A673 (cell line): ENCODE results near the gene CAPN2.

ENCODE experiments used
- EZH2 ChIP-seq: fragments of 200-600 bp; sonication (generic); IDR thresholded peaks from 2 replicates; pipeline ENCODE4 v1.6.1; 2017; ENCODE audit warnings: borderline replicate concordance, low read depth, mild to moderate bottlenecking, mixed read lengths, antibody characterized with exemption, low read length; ENCODE audit not compliant: poor library complexity, severe bottlenecking
- TF ChIP-seq, protein P1 (sequence below): fragments of 300-800, 200-600 bp; sonication (generic); conservative IDR thresholded peaks from 2 replicates; pipeline ENCODE4 v1.5.1; 2017; ENCODE audit warnings: low read depth, mild to moderate bottlenecking, antibody characterized with exemption, low read length, moderate library complexity, mixed read lengths

DNA sequence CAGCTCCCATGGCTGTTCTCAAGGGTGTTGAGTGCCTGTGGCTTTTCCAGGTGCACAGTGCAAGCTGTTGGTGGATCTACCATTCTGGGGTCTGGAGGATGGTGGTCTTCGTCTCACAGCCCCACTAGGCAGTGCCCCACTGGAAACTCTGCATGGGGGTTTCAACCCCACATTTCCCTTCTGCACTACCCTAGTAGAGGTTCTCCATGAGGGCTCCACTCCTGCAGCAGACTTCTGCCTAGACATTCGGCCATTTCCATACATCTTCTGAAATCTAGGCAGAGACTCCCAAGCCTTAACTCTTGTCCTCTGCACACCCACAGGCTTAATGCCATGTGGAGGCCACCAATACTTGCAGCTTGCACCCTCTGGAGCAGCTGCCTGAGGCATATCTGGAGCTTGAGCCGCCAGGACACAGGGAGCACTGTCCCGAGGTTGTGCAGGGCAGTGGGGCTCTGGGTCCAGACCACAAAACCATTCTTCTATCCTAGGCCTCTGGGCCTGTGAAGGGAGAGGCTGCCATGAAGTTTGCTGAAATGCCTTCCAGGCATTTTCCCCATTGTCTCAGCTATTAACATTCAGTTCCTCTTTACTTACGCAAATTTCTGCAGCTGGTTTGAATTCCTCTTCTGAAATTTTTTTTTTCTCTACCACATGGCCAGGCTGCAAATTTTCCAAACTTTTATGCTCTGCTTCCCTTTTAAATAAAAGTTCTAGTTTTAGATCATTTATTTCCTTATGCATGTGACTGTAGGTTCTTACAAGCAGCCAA lies 38.0 kb upstream of the CAPN2 start:
- TF ChIP-seq, protein P1, sequence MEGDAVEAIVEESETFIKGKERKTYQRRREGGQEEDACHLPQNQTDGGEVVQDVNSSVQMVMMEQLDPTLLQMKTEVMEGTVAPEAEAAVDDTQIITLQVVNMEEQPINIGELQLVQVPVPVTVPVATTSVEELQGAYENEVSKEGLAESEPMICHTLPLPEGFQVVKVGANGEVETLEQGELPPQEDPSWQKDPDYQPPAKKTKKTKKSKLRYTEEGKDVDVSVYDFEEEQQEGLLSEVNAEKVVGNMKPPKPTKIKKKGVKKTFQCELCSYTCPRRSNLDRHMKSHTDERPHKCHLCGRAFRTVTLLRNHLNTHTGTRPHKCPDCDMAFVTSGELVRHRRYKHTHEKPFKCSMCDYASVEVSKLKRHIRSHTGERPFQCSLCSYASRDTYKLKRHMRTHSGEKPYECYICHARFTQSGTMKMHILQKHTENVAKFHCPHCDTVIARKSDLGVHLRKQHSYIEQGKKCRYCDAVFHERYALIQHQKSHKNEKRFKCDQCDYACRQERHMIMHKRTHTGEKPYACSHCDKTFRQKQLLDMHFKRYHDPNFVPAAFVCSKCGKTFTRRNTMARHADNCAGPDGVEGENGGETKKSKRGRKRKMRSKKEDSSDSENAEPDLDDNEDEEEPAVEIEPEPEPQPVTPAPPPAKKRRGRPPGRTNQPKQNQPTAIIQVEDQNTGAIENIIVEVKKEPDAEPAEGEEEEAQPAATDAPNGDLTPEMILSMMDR: no peak
- no peak for TF ChIP-seq EZH2
